Measurements from ENCODE around the gene NUDCD3.
"Not testable (repeated sequence)": the region's sequence is repeated elsewhere in the genome, so short reads cannot be mapped to it uniquely, and the experiment has no call there.

Gene NUDCD3

GRCh38 chr7:44515590-44516268, 25.3 kb upstream of the NUDCD3 start:
- DNase-seq, result no peak

GRCh38 chr7:44512736-44513135, 22.3 kb upstream of the NUDCD3 start:
- no peak for DNase-seq

- no peak for DNase-seq
Measured at GRCh38 chr7:44511863-44512468, 21.5 kb upstream of the NUDCD3 start.

- DNase-seq, result no peak
Measured at GRCh38 chr7:44511236-44511635, 20.8 kb upstream of the NUDCD3 start.

- no peak for DNase-seq
Measured at GRCh38 chr7:44508328-44509030, 18.0 kb upstream of the NUDCD3 start.

- not testable (repeated sequence) for DNase-seq
Measured at GRCh38 chr7:44506592-44507288, 16.3 kb upstream of the NUDCD3 start.

GRCh38 chr7:44505595-44505994, 15.1 kb upstream of the NUDCD3 start:
- DNase-seq, result no peak

GRCh38 chr7:44498230-44498954, 7.9 kb upstream of the NUDCD3 start:
- DNase-seq, result no peak

- no peak for DNase-seq
Measured at GRCh38 chr7:44497155-44498027, 6.9 kb upstream of the NUDCD3 start.

GRCh38 chr7:44496385-44496784, 5.9 kb upstream of the NUDCD3 start:
- no peak for DNase-seq

- DNase-seq, result no peak
Measured at GRCh38 chr7:44494960-44495359, 4.5 kb upstream of the NUDCD3 start.

- DNase-seq, result no peak
Measured at GRCh38 chr7:44491229-44491628, 771 bp upstream of the NUDCD3 start.

GRCh38 chr7:44489955-44490350, 505 bp downstream of the NUDCD3 start:
- peak in 1 of 2 donors; percentile 50 for DNase-seq

- no peak for DNase-seq
Measured at GRCh38 chr7:44488955-44489354, 1.5 kb downstream of the NUDCD3 start.

- DNase-seq, result no peak
Measured at GRCh38 chr7:44486693-44487092, 3.8 kb downstream of the NUDCD3 start.

- DNase-seq, result no peak
Measured at GRCh38 chr7:44486001-44486400, 4.5 kb downstream of the NUDCD3 start.

GRCh38 chr7:44484482-44485313, 5.8 kb downstream of the NUDCD3 start:
- no peak for DNase-seq

GRCh38 chr7:44482502-44483485, 7.7 kb downstream of the NUDCD3 start:
- DNase-seq, result no peak

- no peak for DNase-seq
Measured at GRCh38 chr7:44477938-44478337, 12.5 kb downstream of the NUDCD3 start.

Measured in stimulated activated CD4-positive, alpha-beta T cell treated with anti-CD3 and anti-CD28 coated beads, Interleukin-2, amount 100 ng/mL, for 24 hours (primary cell).